Vagina (tissue), 2 donors: Measurements from ENCODE around the gene PXYLP1. TPM values are rescaled to one million over a fixed set of nuclear protein-coding genes. Genes with fewer than 3 reads are reported as not detected.
"Not testable (repeated sequence)": the region's sequence is repeated elsewhere in the genome, so short reads cannot be mapped to it uniquely, and the experiment has no call there.

Source experiments
- DNase-seq, 2 donors: peaks; one replicate each; pipeline ENCODE4 v3.0.0-alpha.2; 2017; ENCODE audit errors: extremely low spot score in 2 of 2
- H3K27ac ChIP-seq: fragments of 200-600 bp; sonication (generic); one replicate; pipeline ENCODE4 v1.5.1; 2019
- H3K27me3 ChIP-seq: fragments of 200-600 bp; sonication (generic); one replicate; pipeline ENCODE4 v1.5.1; 2019
- H3K36me3 ChIP-seq, 2 donors: fragments of 200-600 bp; sonication (generic); one replicate each; pipeline ENCODE4 v1.5.1; 2017 to 2019
- H3K4me1 ChIP-seq: fragments of 200-600 bp; sonication (generic); one replicate; pipeline ENCODE4 v1.5.1; 2019
- H3K4me3 ChIP-seq, 2 donors: fragments of 200-600 bp; sonication (generic); 1 replicate in 1 of 2; 2 replicates in 1 of 2; pipeline ENCODE4 v1.5.1; 2016 to 2019
- H3K9me3 ChIP-seq: fragments of 200-600 bp; sonication (generic); one replicate; pipeline ENCODE4 v1.5.1; 2019
- CTCF ChIP-seq, 3 experiments: fragments of 450-650 bp in 2 of 3; fragments of 200-600 bp in 1 of 3; sonication (generic) in 1 of 3; IDR thresholded peaks; one replicate each; pipeline ENCODE4 v1.5.1; 2017 to 2019; ENCODE audit warnings: antibody characterized with exemption in 3 of 3, mild to moderate bottlenecking in 2 of 3, moderate library complexity in 2 of 3
- POLR2A ChIP-seq, 2 donors: fragments of 450-650 bp; IDR thresholded peaks; one replicate each; pipeline ENCODE4 v1.6.1; 2017; ENCODE audit warnings: antibody characterized with exemption in 2 of 2, mild to moderate bottlenecking in 2 of 2, moderate library complexity in 2 of 2
- POLR2AphosphoS5 ChIP-seq, 2 donors: sonication (generic); formaldehyde crosslinking; IDR thresholded peaks; one replicate each; pipeline ENCODE4 v1.9.0; 2017; ENCODE audit warnings: antibody characterized with exemption in 2 of 2, mild to moderate bottlenecking in 2 of 2, low read depth in 1 of 2; ENCODE audit not compliant: insufficient read depth in 1 of 2
- intact Hi-C: fragments of 100-400 bp; cut with DNase I; formaldehyde crosslinking; loops from one replicate; pipeline ENCODE4 v1.15.1; 2023
- total RNA-seq: library from RNA; depleted of rRNA; stranded (reverse); fragments of >200 nt; gene quantifications from one replicate; pipeline ENCODE4 v1.2.3, GENCODE V29; 2016

PXYLP1 gene
- total RNA-seq, 1 donor from 2014 or later: 16.7 TPM

GRCh38 chr3:141312354-141313092 lies 80.9 kb downstream of the PXYLP1 start:
- H3K27me3 ChIP-seq: no peaks in the 10 kb centered on the region
- H3K36me3 ChIP-seq: no peaks in the 10 kb centered on the region
- no peak for DNase-seq
- peak overlapping the region; percentile 58 to 60 for H3K4me3 ChIP-seq
- peaks cover 14% of the 10 kb centered on the region for H3K4me1 ChIP-seq
- H3K9me3 ChIP-seq: no peaks in the 10 kb centered on the region
- TF ChIP-seq POLR2AphosphoS5 (IDR thresholded peaks at IDR 0.05; ENCODE audit: insufficient read depth in 1 of 2, low read depth in 1 of 2): no peak
- no peak for TF ChIP-seq POLR2A (IDR thresholded peaks at IDR 0.05)
- no peak for TF ChIP-seq CTCF (IDR thresholded peaks at IDR 0.05)
- intact Hi-C loops: loop anchor here (5.0 kb wide), 1 partner anchor 145 kb away; no protein-coding TSS in a partner anchor
- H3K27ac ChIP-seq: peak overlapping the region; percentile 85

- no peak for TF ChIP-seq POLR2AphosphoS5 (IDR thresholded peaks at IDR 0.05; ENCODE audit: insufficient read depth in 1 of 2, low read depth in 1 of 2)
- no peak for TF ChIP-seq POLR2A (IDR thresholded peaks at IDR 0.05)
- no peak for TF ChIP-seq CTCF (IDR thresholded peaks at IDR 0.05)
- Histone ChIP-seq H3K27ac (no peak overlapping the region), H3K36me3 (no peaks in the 10 kb centered on the region), H3K4me1 (peaks cover 14% of the 10 kb centered on the region), H3K9me3 (no peaks in the 10 kb centered on the region), H3K27me3 (no peaks in the 10 kb centered on the region), H3K4me3 (no peak overlapping the region)
- DNase-seq: no peak
- intact Hi-C loops: loop anchor here (5.0 kb wide), 1 partner anchor 144 kb away; no protein-coding TSS in a partner anchor
Observed at GRCh38 chr3:141313093-141313683, 81.6 kb downstream of the PXYLP1 start.

GRCh38 chr3:141314415-141314814 lies 82.8 kb downstream of the PXYLP1 start:
- not testable (repeated sequence) for DNase-seq, H3K4me3 ChIP-seq, H3K36me3 ChIP-seq, H3K27me3 ChIP-seq, H3K9me3 ChIP-seq, H3K27ac ChIP-seq
- intact Hi-C loops: loop anchor here (5.0 kb wide), 1 partner anchor 143 kb away; no protein-coding TSS in a partner anchor
- peaks cover 14% of the 10 kb centered on the region for H3K4me1 ChIP-seq

DNA sequence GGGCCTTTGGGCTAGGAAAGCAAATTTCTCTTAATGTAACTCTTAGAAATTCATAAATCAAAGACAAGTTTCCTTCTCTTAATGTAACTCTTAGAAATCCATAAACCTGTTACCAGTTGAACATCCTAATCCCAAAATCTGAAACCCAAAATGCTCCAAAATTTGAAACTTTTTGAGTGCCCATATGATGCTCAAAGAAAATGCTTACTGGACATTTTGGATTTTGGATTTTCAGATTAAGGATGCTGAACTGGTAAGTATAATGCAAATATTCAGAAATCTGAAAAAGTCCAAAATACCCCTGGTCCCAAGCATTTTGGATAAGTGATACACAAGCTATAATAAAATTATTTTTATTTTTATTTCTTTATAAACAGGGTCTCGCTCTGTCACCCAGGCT lies 85.2 kb downstream of the PXYLP1 start:
- intact Hi-C loops: no loop called here
- H3K9me3 ChIP-seq: no peaks in the 10 kb centered on the region
- H3K27ac ChIP-seq: no peak overlapping the region

More for the DNA sequence above, 85.2 kb downstream of the PXYLP1 start:
- peaks cover 9% of the 10 kb centered on the region for H3K4me1 ChIP-seq
- H3K27me3 ChIP-seq: no peaks in the 10 kb centered on the region
- TF ChIP-seq CTCF (IDR thresholded peaks at IDR 0.05): no peak
- TF ChIP-seq POLR2AphosphoS5 (IDR thresholded peaks at IDR 0.05; ENCODE audit: insufficient read depth in 1 of 2, low read depth in 1 of 2): no peak
- no peak for TF ChIP-seq POLR2A (IDR thresholded peaks at IDR 0.05)
- DNase-seq: no peak
- no peak overlapping the region for H3K4me3 ChIP-seq
- H3K36me3 ChIP-seq: no peaks in the 10 kb centered on the region
